T-helper 2 cell treated with Interferon-gamma antibody and Interleukin-4, amounts not matched to agents 5 μg/mL and 100 μg/mL, for 36 hours (primary cell): Measurements from ENCODE around the gene NSD2.
A peak's percentile ranks its signal among the peaks of the same experiment; 100 is the strongest.

Experiments
- DNase-seq: peaks from one replicate; pipeline ENCODE4 v3.0.0; 2021; ENCODE audit warnings: low spot score
- H3K27ac Mint-ChIP-seq: one replicate; pipeline ENCODE4 v1.8.0; 2021; ENCODE audit warnings: mild to moderate bottlenecking, mixed read lengths
- H3K27me3 Mint-ChIP-seq: one replicate; pipeline ENCODE4 v1.8.0; 2021; ENCODE audit warnings: low read depth, mixed read lengths
- H3K36me3 Mint-ChIP-seq: one replicate; pipeline ENCODE4 v1.8.0; 2021; ENCODE audit warnings: low read depth, mixed read lengths
- H3K4me1 Mint-ChIP-seq: one replicate; pipeline ENCODE4 v1.8.0; 2021; ENCODE audit warnings: low read depth, mixed read lengths
- H3K4me3 Mint-ChIP-seq: one replicate; pipeline ENCODE4 v1.8.0; 2022; ENCODE audit warnings: mild to moderate bottlenecking, moderate library complexity, mixed read lengths
- H3K9me3 Mint-ChIP-seq: one replicate; pipeline ENCODE4 v1.8.0; 2021; ENCODE audit warnings: mixed read lengths

Gene NSD2

DNA sequence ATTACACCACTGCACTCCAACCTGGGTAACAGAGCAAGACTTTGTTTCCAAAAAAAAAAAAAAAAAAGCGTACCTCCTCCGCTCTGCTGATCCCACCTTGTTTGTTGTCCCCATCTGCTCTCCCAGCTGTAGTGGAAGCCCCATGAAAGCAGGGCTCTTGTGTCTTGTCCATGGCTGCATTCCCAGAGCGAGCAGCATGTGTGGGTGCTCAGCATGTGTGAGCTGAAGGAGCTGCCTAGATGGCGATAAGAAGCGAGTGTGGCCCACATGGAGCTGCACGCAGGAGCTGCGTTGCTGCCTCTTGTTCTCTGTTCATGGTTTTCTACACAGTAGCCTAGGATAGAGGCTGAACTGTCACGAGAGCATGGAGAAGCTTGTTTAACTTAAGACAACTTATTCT lies 12.4 kb downstream of the NSD2 start:
- Mint-ChIP-seq H3K36me3 (peaks cover 32% of the 10 kb centered on the region), H3K27me3 (no peaks in the 10 kb centered on the region), H3K4me3 (no peak overlapping the region)

DNA sequence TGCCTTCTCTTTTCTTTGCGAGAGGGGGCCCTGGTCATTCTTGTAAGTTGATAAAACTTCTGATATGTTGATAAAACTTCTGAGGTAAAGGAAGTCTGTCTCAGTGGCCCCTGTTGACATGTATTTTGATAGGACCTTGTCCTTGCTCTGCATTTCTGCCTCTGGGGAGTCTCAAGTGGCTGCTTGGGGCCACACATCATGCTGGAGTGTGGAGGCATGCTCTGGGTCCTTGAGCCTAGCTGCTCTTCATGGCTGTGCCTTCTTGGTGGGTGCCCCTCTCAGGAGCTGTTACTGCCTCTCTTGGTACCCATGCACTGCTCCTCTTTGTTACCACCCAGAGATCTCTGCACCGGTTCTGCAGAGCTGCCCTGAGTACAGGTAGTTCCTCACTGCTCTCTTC lies 14.2 kb downstream of the NSD2 start:
- no peak for DNase-seq
- no peak overlapping the region for H3K4me3 Mint-ChIP-seq
- H3K4me1 Mint-ChIP-seq, result peaks cover 38% of the 10 kb centered on the region
- H3K27me3 Mint-ChIP-seq, result no peaks in the 10 kb centered on the region
- no peaks in the 10 kb centered on the region for H3K9me3 Mint-ChIP-seq
- H3K36me3 Mint-ChIP-seq, result peaks cover 32% of the 10 kb centered on the region
- peak overlapping the region; percentile 6 for H3K27ac Mint-ChIP-seq

More for the DNA sequence above, 12.4 kb downstream of the NSD2 start:
- Mint-ChIP-seq H3K27ac (peak overlapping the region; percentile 49), H3K9me3 (no peaks in the 10 kb centered on the region), H3K4me1 (peaks cover 47% of the 10 kb centered on the region)
- no peak for DNase-seq

DNA sequence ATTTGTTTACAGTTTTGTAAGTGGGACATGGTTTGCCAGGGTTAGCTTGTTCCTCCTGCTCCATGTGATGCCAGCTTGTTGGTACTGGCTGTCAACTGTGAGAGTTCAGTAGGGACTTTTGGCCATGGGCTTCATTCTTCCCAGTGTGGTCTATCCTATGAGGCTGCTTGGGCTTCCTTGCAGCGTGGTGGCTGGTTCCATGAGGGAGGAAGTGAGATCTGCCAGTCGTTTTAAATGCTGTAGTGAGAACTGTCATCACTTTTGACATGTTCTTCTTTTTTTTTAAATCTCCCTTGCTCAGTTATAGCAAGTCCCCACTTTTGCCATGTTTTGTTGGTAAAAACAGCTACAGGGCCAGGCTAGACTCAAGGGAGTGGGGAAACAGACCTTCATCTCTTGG lies 15.9 kb downstream of the NSD2 start:
- H3K36me3 Mint-ChIP-seq, result peaks cover 26% of the 10 kb centered on the region
- H3K9me3 Mint-ChIP-seq, result no peaks in the 10 kb centered on the region
- no peaks in the 10 kb centered on the region for H3K27me3 Mint-ChIP-seq
- no peak for DNase-seq
- H3K4me1 Mint-ChIP-seq, result peaks cover 26% of the 10 kb centered on the region
- H3K27ac Mint-ChIP-seq, result peak overlapping the region; percentile 74
- H3K4me3 Mint-ChIP-seq, result no peak overlapping the region

DNA sequence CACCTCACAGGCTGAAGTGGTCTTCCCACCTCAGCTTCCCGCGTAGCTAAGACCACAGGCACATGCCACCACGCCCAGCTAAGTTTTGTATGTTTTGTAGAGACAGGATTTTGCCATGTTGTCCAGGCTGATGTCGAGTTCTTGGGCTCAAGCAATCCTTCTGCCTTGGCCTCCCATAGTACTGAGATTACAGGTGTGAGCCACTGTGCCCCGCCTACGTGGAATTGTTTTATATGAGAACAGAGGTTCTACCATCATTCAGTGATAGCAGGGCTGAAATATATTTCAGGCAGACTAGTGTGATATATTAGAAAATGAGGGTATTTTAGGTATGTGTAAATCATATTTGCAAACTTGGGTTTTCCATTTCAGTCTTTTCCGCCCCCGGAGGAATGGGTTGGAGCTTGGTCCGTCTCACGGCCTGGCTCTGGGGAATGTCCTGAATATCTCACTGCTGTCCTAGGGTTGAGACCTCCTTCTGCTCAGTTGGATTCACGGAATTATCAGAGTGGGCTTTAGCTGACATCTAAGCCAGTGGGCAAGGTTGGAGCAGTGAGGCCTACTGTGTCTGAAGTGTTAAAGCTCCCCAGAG lies 19.9 kb downstream of the NSD2 start:
- Mint-ChIP-seq H3K4me3 (no peak overlapping the region), H3K9me3 (no peaks in the 10 kb centered on the region), H3K4me1 (peaks cover 24% of the 10 kb centered on the region), H3K27ac (peak overlapping the region; percentile 7), H3K27me3 (no peaks in the 10 kb centered on the region), H3K36me3 (peaks cover 33% of the 10 kb centered on the region)
- no peak for DNase-seq

DNA sequence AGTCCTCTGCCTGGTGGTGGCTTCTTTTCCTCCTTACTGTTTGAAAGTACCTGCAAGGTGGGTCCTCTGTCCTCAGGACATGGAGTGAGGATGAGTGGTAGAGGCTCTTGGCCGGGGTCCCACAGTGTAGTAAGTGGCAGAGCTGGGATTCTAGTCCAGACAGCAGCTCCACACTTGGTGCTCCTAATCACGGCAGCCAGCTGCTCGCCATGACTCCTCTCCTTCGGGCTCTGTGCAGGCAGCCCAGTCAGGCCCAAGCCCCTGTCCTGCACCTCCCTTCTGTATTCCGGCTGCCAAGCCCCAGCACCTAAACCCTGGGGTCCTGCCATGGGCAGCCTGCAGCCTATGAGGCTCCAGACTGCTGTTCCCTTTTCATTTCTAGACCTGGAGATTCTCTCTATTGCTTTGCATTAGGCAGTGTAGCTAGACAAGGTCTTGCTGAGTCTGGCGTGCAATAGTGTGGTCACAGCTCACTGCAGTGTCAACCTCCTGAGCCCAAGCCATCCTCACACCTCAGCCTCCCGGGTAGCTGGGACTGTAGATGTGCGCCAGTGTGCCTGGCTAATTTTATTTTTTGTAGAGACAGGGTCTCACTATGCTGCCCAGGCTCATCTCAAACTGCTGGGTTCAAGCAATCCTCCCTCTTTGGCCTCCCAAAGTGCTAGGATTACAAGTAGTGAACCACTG lies 24.9 kb downstream of the NSD2 start:
- H3K27me3 Mint-ChIP-seq, result no peaks in the 10 kb centered on the region
- peaks cover 33% of the 10 kb centered on the region for H3K4me1 Mint-ChIP-seq
- no peak overlapping the region for H3K27ac Mint-ChIP-seq
- peaks cover 49% of the 10 kb centered on the region for H3K36me3 Mint-ChIP-seq
- DNase-seq, result no peak
- no peak overlapping the region for H3K4me3 Mint-ChIP-seq
- H3K9me3 Mint-ChIP-seq, result no peaks in the 10 kb centered on the region

DNA sequence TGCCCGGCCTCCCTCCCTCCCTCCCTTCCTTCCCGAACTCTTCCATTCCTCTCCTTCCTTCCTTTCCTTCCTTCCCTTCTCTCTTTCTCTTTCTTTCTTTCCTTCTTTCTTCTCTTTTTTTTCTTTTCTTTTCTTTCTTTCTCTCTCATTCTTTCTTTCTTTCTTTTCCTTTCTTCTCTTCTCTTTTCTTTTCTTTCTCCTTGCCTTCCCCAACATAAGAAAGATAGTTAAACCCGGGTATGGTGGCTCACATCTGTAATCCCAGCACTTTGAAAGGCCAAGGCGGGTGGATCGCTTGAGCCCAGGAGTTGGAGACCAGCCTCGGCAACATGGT lies 25.4 kb downstream of the NSD2 start:
- peaks cover 54% of the 10 kb centered on the region for H3K36me3 Mint-ChIP-seq
- no peak for DNase-seq
- peak overlapping the region; percentile 79 for H3K27ac Mint-ChIP-seq
- H3K4me1 Mint-ChIP-seq, result peaks cover 33% of the 10 kb centered on the region
- no peaks in the 10 kb centered on the region for H3K27me3 Mint-ChIP-seq
- H3K4me3 Mint-ChIP-seq, result no peak overlapping the region
- H3K9me3 Mint-ChIP-seq, result no peaks in the 10 kb centered on the region

DNA sequence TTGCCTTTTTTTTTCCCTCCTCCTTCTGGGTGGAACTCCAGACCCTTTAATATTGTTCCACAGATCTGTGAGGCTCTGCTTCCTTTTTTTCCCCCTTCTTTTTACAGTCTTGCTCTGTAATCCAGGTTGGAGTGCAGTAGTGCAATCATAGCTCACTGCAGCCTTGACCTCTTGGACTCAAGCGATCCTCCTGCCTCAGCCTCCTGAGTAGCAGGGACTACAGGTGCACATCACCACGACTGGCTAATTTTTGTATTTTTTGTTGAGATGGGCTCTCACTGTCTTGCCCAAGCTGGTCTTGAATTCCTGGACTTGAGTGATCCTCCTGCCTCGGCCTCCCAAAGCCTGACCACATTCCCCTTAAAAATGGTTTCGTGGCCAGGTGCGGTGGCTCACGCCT lies 26.8 kb downstream of the NSD2 start:
- no peak overlapping the region for H3K4me3 Mint-ChIP-seq
- peak overlapping the region; percentile 67 for H3K27ac Mint-ChIP-seq
- H3K36me3 Mint-ChIP-seq, result peaks cover 58% of the 10 kb centered on the region
- peaks cover 33% of the 10 kb centered on the region for H3K4me1 Mint-ChIP-seq
- H3K27me3 Mint-ChIP-seq, result no peaks in the 10 kb centered on the region
- H3K9me3 Mint-ChIP-seq, result no peaks in the 10 kb centered on the region
- DNase-seq, result no peak

DNA sequence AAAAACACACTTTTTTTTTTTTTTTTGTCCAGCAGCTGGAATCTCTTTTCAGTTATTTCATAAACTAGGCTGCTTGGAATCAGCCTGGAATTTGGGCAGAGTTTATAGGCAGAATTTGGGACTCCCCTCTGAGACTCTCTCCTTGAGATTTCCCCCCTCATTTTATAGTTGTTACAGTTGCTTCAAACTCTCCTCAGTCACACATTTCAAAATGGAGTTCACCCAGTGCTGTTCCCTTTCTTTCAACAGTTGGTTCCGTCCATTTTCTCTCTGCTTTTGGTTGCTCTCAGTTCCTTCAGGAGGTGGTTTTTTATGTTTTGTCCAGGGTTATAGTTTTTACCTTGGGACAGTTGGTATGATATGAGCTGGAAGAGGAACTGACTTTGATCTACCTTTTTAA lies 27.5 kb downstream of the NSD2 start:
- peak overlapping the region; percentile 66 for H3K4me3 Mint-ChIP-seq
- peaks cover 38% of the 10 kb centered on the region for H3K4me1 Mint-ChIP-seq
- H3K36me3 Mint-ChIP-seq, result peaks cover 63% of the 10 kb centered on the region
- H3K27ac Mint-ChIP-seq, result peak overlapping the region; percentile 89
- DNase-seq, result no peak
- H3K9me3 Mint-ChIP-seq, result no peaks in the 10 kb centered on the region
- H3K27me3 Mint-ChIP-seq, result no peaks in the 10 kb centered on the region

DNA sequence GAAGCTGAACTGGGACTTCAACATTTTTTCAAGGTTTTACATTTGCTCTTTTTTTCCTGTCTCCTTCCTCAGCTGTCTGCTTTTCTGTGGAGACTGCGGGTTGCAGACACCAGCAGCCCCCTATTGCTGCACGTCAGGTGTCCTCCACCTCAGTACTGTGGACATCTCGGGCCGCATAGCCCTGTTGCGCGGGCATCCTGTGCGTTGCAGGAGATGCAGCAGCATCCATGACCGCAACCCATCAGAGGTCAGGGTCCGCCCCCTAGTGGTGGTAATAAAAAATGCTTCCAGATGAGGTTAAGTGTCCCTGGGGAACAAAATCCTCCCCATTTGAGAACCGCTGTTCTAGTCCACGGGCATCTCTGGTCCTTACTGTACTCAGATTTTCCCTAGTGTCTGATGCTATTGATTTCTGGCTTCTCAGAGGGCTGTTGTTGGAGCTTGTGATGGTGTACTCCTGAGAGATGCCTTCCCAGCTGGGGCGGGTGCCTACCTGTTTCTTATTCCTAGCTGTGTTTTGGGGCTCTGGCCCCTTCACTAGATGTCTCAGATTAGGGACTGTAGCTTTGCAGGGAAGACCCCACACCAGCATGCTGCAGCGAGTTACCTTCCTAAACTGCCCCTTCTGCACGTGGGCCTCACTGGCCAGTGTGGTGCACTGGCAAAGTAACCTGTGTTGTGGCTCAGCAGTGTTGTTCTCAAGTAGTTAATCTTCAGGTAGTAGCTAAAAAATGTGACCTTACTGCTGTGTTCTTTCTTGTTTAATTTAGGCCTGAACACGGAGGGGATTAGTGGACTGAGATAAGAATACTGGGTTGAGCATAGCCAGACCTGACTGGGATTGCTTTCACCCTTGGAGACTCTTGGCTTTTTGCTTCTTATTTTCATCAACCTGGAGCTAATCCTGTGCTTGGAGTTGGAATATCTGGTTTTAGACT lies 28.2 kb downstream of the NSD2 start:
- peak overlapping the region; percentile 66 for H3K4me3 Mint-ChIP-seq
- H3K4me1 Mint-ChIP-seq, result peaks cover 41% of the 10 kb centered on the region
- H3K27me3 Mint-ChIP-seq, result no peaks in the 10 kb centered on the region
- peaks cover 63% of the 10 kb centered on the region for H3K36me3 Mint-ChIP-seq
- peak overlapping the region; percentile 89 for H3K27ac Mint-ChIP-seq
- no peaks in the 10 kb centered on the region for H3K9me3 Mint-ChIP-seq
- DNase-seq, result peak; percentile 70

DNA sequence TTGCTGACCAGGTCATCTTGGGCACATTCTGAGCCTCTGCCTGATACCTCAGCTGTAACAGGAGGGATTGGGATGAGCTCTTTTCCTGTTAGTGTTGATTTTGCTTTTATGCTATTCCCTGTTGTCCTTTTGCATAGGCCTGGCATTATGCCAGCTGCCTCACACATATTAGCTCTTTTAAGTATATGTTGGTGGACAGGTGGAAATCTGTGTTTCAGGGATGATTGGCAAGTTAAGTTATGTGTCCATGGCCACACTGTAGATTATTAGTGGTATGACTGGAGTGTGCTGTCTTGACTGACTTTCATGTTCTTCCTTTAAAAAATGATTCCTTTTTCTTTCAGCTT lies 28.9 kb downstream of the NSD2 start:
- no peaks in the 10 kb centered on the region for H3K9me3 Mint-ChIP-seq
- peaks cover 64% of the 10 kb centered on the region for H3K36me3 Mint-ChIP-seq
- H3K27ac Mint-ChIP-seq, result peak overlapping the region; percentile 26
- H3K27me3 Mint-ChIP-seq, result no peaks in the 10 kb centered on the region
- H3K4me3 Mint-ChIP-seq, result no peak overlapping the region
- DNase-seq, result no peak
- peaks cover 40% of the 10 kb centered on the region for H3K4me1 Mint-ChIP-seq

DNA sequence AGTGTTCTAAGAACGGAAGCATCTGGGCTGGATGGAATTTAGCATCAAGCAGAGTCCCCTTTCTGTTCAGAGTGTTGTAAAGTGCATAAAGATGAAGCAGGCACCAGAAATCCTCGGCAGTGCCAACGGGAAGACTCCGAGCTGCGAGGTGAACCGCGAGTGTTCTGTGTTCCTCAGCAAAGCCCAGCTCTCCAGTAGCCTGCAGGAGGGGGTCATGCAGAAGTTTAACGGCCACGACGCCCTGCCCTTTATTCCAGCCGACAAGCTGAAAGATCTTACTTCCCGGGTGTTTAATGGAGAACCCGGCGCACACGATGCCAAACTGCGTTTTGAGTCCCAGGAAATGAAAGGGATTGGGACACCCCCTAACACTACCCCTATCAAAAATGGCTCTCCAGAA lies 29.4 kb downstream of the NSD2 start:
- Mint-ChIP-seq H3K27me3 (no peaks in the 10 kb centered on the region), H3K27ac (no peak overlapping the region), H3K9me3 (no peaks in the 10 kb centered on the region), H3K4me1 (peaks cover 36% of the 10 kb centered on the region), H3K4me3 (no peak overlapping the region), H3K36me3 (peaks cover 61% of the 10 kb centered on the region)
- no peak for DNase-seq

DNA sequence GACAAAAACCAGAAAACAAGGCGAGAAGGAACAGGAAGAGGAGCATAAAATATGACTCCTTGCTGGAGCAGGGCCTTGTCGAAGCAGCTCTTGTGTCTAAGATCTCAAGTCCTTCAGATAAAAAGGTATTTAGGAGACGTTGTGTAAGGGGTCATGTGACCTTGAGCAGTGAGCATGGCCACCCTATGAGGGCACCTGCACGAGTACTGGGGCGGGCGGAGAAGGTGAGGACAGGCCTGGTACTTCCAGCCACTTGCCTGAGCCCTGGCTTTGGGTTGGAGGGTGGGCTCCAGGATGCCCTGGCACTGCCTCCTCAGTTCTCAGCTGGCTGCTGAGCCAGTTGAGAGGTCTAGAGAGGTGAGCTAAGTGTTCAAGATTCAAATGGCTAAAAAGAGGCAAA lies 29.9 kb downstream of the NSD2 start:
- Mint-ChIP-seq H3K4me3 (no peak overlapping the region), H3K36me3 (peaks cover 62% of the 10 kb centered on the region), H3K27me3 (no peaks in the 10 kb centered on the region), H3K4me1 (peaks cover 38% of the 10 kb centered on the region), H3K9me3 (no peaks in the 10 kb centered on the region), H3K27ac (no peak overlapping the region)
- no peak for DNase-seq

DNA sequence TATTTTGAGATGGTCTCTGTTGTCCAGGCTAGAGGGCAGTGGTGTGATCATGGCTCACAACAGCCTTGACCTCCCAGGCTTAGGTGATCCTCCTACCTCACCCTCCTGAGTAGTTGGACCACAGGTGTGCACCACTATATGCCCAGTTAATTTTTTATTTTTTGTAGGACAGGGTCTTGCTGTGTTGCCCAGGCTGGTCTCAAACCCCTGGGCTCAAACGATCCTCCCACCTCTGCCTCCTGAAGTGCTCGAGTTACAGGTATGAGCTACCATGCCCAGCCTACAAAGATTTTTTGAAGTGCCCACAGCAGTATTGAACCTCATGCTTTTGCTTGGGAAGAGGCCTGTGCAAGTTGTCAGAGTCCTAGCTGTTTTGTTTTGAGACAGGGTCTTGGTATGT lies 31.1 kb downstream of the NSD2 start:
- no peak overlapping the region for H3K27ac Mint-ChIP-seq
- DNase-seq, result no peak

DNA sequence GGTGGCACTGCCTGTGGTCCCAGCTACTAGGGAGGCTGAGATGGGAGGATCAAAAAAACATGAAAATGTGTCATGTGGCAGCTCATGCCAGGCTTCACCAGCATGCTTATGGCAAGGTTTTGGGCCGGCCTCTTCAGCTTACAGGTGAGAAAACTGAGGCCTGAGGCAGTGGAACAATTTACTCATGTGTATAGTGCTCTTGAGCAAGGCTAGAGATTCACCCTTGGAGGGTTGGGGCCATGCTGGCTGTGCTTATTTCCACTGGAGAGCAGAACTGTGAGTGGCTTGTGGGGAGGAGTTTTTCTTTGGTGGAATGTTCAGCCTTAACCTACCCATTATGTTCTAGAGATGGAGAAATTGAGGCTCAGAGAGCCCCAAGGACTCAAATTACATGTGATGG lies 31.8 kb downstream of the NSD2 start:
- H3K9me3 Mint-ChIP-seq, result no peaks in the 10 kb centered on the region
- H3K4me3 Mint-ChIP-seq, result no peak overlapping the region
- H3K4me1 Mint-ChIP-seq, result peaks cover 45% of the 10 kb centered on the region
- no peaks in the 10 kb centered on the region for H3K27me3 Mint-ChIP-seq
- peak overlapping the region; percentile 11 for H3K27ac Mint-ChIP-seq
- peaks cover 65% of the 10 kb centered on the region for H3K36me3 Mint-ChIP-seq
- DNase-seq, result no peak

More for the DNA sequence above, 31.1 kb downstream of the NSD2 start:
- H3K36me3 Mint-ChIP-seq, result peaks cover 65% of the 10 kb centered on the region
- no peaks in the 10 kb centered on the region for H3K9me3 Mint-ChIP-seq
- no peaks in the 10 kb centered on the region for H3K27me3 Mint-ChIP-seq
- H3K4me1 Mint-ChIP-seq, result peaks cover 42% of the 10 kb centered on the region
- H3K4me3 Mint-ChIP-seq, result no peak overlapping the region
